ENCODE measurements around the gene CCDC85B. TPM values are rescaled to one million over a fixed set of nuclear protein-coding genes. Genes with fewer than 3 reads are reported as not detected.

Gene CCDC85B
- total and polyA plus RNA-seq, 4 donors, result 4.3 to 12.6 (median 6.9) TPM

- no peaks in the 10 kb centered on the region for H3K9me3 ChIP-seq (ENCODE audit: control insufficient read depth in 4 of 4, low read length in 3 of 4)
- H3K36me3 ChIP-seq (ENCODE audit: control insufficient read depth in 4 of 4, insufficient read depth in 3 of 4, low read depth in 1 of 4, low read length in 3 of 4), result no peaks in the 10 kb centered on the region
- no peaks in the 10 kb centered on the region for H3K27me3 ChIP-seq (ENCODE audit: control insufficient read depth in 4 of 4, insufficient read depth in 4 of 4, low read length in 3 of 4)
- H3K4me1 ChIP-seq (ENCODE audit: control insufficient read depth in 4 of 4, insufficient read depth in 4 of 4, low read length in 3 of 4), result peaks cover 0 to 2% (median 0%) of the 10 kb centered on the region in 4 donors
- H3K4me3 ChIP-seq (ENCODE audit: low read depth in 1 of 3, low read length in 3 of 3), result no peak overlapping the region
- DNase-seq (ENCODE audit: low spot score), result no peak
- no peak overlapping the region for H3K9ac ChIP-seq (ENCODE audit: low read depth in 1 of 2, low read length in 2 of 2)
- H3K27ac ChIP-seq (ENCODE audit: low read depth in 1 of 2, low read length in 2 of 2), result no peak overlapping the region
- TF ChIP-seq MAX (IDR thresholded peaks at IDR 0.05) (no peak), TAF1 (conservative IDR thresholded peaks at IDR 0.05) (no peak), ZBTB33 (IDR thresholded peaks at IDR 0.05) (no peak), RXRA (IDR thresholded peaks at IDR 0.05) (no peak), ATF3 (IDR thresholded peaks at IDR 0.05) (no peak), RAD21 (IDR thresholded peaks at IDR 0.05) (no peak), FOXA2 (IDR thresholded peaks at IDR 0.05) (no peak), REST (IDR thresholded peaks at IDR 0.05) (no peak), JUND (IDR thresholded peaks at IDR 0.05) (no peak), SP1 (IDR thresholded peaks at IDR 0.05) (no peak)
- 90% methylated on average over 3 of the region's 3 CpGs for WGBS
Measured at GRCh38 chr11:65843811-65844210, 46.7 kb upstream of the CCDC85B start.

- no peaks in the 10 kb centered on the region for H3K36me3 ChIP-seq (ENCODE audit: control insufficient read depth in 4 of 4, insufficient read depth in 3 of 4, low read depth in 1 of 4, low read length in 3 of 4)
- H3K9ac ChIP-seq (ENCODE audit: low read depth in 1 of 2, low read length in 2 of 2), result no peak overlapping the region
- no peak for DNase-seq (ENCODE audit: low spot score)
- H3K4me3 ChIP-seq (ENCODE audit: low read depth in 1 of 3, low read length in 3 of 3), result no peak overlapping the region
- TF ChIP-seq RXRA (IDR thresholded peaks at IDR 0.05), result no peak
- no peak for TF ChIP-seq JUND (IDR thresholded peaks at IDR 0.05)
- no peak for TF ChIP-seq SP1 (IDR thresholded peaks at IDR 0.05)
- no peak for TF ChIP-seq NR2F2 (IDR thresholded peaks at IDR 0.05)
- TF ChIP-seq ATF3 (IDR thresholded peaks at IDR 0.05), result no peak
- TF ChIP-seq CTCF (IDR thresholded peaks at IDR 0.05; ENCODE audit: low read depth, low read length, missing input control), result no peak
- peaks cover 0 to 2% (median 0%) of the 10 kb centered on the region in 4 donors for H3K4me1 ChIP-seq (ENCODE audit: control insufficient read depth in 4 of 4, insufficient read depth in 4 of 4, low read length in 3 of 4)
- H3K9me3 ChIP-seq (ENCODE audit: control insufficient read depth in 4 of 4, low read length in 3 of 4), result no peaks in the 10 kb centered on the region
- H3K27ac ChIP-seq (ENCODE audit: low read depth in 1 of 2, low read length in 2 of 2), result no peak overlapping the region
- no peaks in the 10 kb centered on the region for H3K27me3 ChIP-seq (ENCODE audit: control insufficient read depth in 4 of 4, insufficient read depth in 4 of 4, low read length in 3 of 4)
- WGBS, result 77% methylated on average over 10 of the region's 10 CpGs
Measured at GRCh38 chr11:65844231-65844872, 46.1 kb upstream of the CCDC85B start.
